Liver (tissue), 9 donors: ENCODE data around the gene PLXNA3. TPM values are rescaled to one million over a fixed set of nuclear protein-coding genes. Genes with fewer than 3 reads are reported as not detected.
"Not testable (repeated sequence)": the region's sequence is repeated elsewhere in the genome, so short reads cannot be mapped to it uniquely, and the experiment has no call there.

Experiments
- DNase-seq: peaks from one replicate; pipeline ENCODE4 v3.0.0-alpha.2; 2017; ENCODE audit warnings: low spot score
- H3K27ac ChIP-seq, 2 donors: one replicate each; pipeline ENCODE4 v1.7.0; 2013; ENCODE audit warnings: inconsistent platforms in 2 of 2, low read length in 2 of 2, control low read depth in 1 of 2, low read depth in 1 of 2, mild to moderate bottlenecking in 1 of 2
- H3K27me3 ChIP-seq, 4 donors: one replicate each; pipeline versions ENCODE4 v1.6.1 to v1.7.0; 2013; ENCODE audit warnings: low read length in 3 of 4, inconsistent platforms in 1 of 4, mild to moderate bottlenecking in 1 of 4, moderate library complexity in 1 of 4; ENCODE audit not compliant: control insufficient read depth in 4 of 4, insufficient read depth in 4 of 4
- H3K36me3 ChIP-seq, 4 donors: one replicate each; pipeline versions ENCODE4 v1.6.1 to v1.7.0; 2013; ENCODE audit warnings: low read length in 3 of 4, mild to moderate bottlenecking in 3 of 4, low read depth in 1 of 4, moderate library complexity in 1 of 4; ENCODE audit not compliant: control insufficient read depth in 4 of 4, insufficient read depth in 3 of 4
- H3K4me1 ChIP-seq, 4 donors: one replicate each; pipeline versions ENCODE4 v1.6.1 to v1.7.0; 2013; ENCODE audit warnings: low read length in 3 of 4, mild to moderate bottlenecking in 3 of 4, moderate library complexity in 1 of 4; ENCODE audit not compliant: control insufficient read depth in 4 of 4, insufficient read depth in 4 of 4
- H3K4me3 ChIP-seq, 3 donors: one replicate each; pipeline versions ENCODE4 v1.6.1 to v1.7.0; 2013; ENCODE audit warnings: low read length in 3 of 3, control low read depth in 1 of 3, low read depth in 1 of 3, mild to moderate bottlenecking in 1 of 3
- H3K9ac ChIP-seq, 2 donors: one replicate each; pipeline ENCODE4 v1.7.0; 2013; ENCODE audit warnings: low read length in 2 of 2, mild to moderate bottlenecking in 2 of 2, moderate library complexity in 2 of 2, control low read depth in 1 of 2, low read depth in 1 of 2
- H3K9me3 ChIP-seq, 4 donors: one replicate each; pipeline versions ENCODE4 v1.6.1 to v1.7.0; 2013; ENCODE audit warnings: low read length in 3 of 4; ENCODE audit not compliant: control insufficient read depth in 4 of 4
- ATF3 ChIP-seq: IDR thresholded peaks from 2 replicates; pipeline ENCODE4 v1.6.1; 2016; ENCODE audit warnings: antibody characterized with exemption
- FOXA1 ChIP-seq: IDR thresholded peaks from 2 replicates; pipeline ENCODE4 v1.6.1; 2016; ENCODE audit warnings: antibody characterized with exemption
- FOXA2 ChIP-seq: IDR thresholded peaks from 2 replicates; pipeline ENCODE4 v1.6.1; 2016; ENCODE audit warnings: antibody characterized with exemption
- GABPA ChIP-seq, 2 donors: IDR thresholded peaks in 1 of 2; conservative IDR thresholded peaks in 1 of 2; 2 replicates each; pipeline ENCODE4 v1.6.1; 2016; ENCODE audit warnings: antibody characterized with exemption in 2 of 2, mild to moderate bottlenecking in 1 of 2, moderate library complexity in 1 of 2
- HNF4A ChIP-seq, 2 donors: conservative IDR thresholded peaks; 2 replicates each; pipeline ENCODE4 v1.6.1; 2016; ENCODE audit warnings: antibody characterized with exemption in 2 of 2, mild to moderate bottlenecking in 2 of 2
- HNF4G ChIP-seq: IDR thresholded peaks from 2 replicates; pipeline ENCODE4 v1.6.1; 2016; ENCODE audit warnings: antibody characterized with exemption
- MAX ChIP-seq: IDR thresholded peaks from 2 replicates; pipeline ENCODE4 v1.6.1; 2016; ENCODE audit warnings: antibody characterized with exemption
- RAD21 ChIP-seq, 2 donors: IDR thresholded peaks; 2 replicates each; pipeline ENCODE4 v1.6.1; 2016; ENCODE audit warnings: antibody characterized with exemption in 2 of 2, mild to moderate bottlenecking in 2 of 2
- REST ChIP-seq: IDR thresholded peaks from 2 replicates; pipeline ENCODE4 v1.6.1; 2016; ENCODE audit warnings: antibody characterized with exemption, mild to moderate bottlenecking
- SP1 ChIP-seq: IDR thresholded peaks from 2 replicates; pipeline ENCODE4 v1.6.1; 2018; ENCODE audit warnings: antibody characterized with exemption, mild to moderate bottlenecking
- TAF1 ChIP-seq: conservative IDR thresholded peaks from 2 replicates; pipeline ENCODE4 v1.6.1; 2016; ENCODE audit warnings: antibody characterized with exemption, mild to moderate bottlenecking
- YY1 ChIP-seq: IDR thresholded peaks from 2 replicates; pipeline ENCODE4 v1.6.1; 2016; ENCODE audit warnings: antibody characterized with exemption, mild to moderate bottlenecking
- WGBS: extraction: QIAGEN DNeasy Blood & Tissue Kit; methylation state at CpG from one replicate; pipeline ENCODE4 v1.1.7; 2013; 5-methylcytosine and 5-hydroxymethylcytosine counted together
- polyA plus RNA-seq, 2 donors: library from polyadenylated mRNA; stranded (reverse) in 1 of 2; unstranded in 1 of 2; fragments of 200-250 nt in 1 of 2; fragments of >200 nt in 1 of 2; fragmentation: Nextera tagmentation in 1 of 2; extraction: Ambion mirVana in 1 of 2; gene quantifications; one replicate each; pipeline versions ENCODE4 v1.2.1 to v1.2.3, GENCODE V29; 2013 to 2015
- total RNA-seq, 2 donors: library from RNA; depleted of rRNA; stranded (reverse); fragments of >200 nt; gene quantifications; one replicate each; pipeline ENCODE4 v1.2.3, GENCODE V29; 2014
- TF ChIP-seq, protein P1 (sequence below): IDR thresholded peaks from 2 replicates; pipeline ENCODE4 v1.6.1; 2016; ENCODE audit warnings: antibody characterized with exemption
- donor health status: healthy.
- donor health status: healthy.
- donor health status: healthy.
- donor health status: healthy.
- donor health status: healthy.

Gene PLXNA3
- total and polyA plus RNA-seq, 4 donors, result 1.1 to 1.7 (median 1.5) TPM

DNA sequence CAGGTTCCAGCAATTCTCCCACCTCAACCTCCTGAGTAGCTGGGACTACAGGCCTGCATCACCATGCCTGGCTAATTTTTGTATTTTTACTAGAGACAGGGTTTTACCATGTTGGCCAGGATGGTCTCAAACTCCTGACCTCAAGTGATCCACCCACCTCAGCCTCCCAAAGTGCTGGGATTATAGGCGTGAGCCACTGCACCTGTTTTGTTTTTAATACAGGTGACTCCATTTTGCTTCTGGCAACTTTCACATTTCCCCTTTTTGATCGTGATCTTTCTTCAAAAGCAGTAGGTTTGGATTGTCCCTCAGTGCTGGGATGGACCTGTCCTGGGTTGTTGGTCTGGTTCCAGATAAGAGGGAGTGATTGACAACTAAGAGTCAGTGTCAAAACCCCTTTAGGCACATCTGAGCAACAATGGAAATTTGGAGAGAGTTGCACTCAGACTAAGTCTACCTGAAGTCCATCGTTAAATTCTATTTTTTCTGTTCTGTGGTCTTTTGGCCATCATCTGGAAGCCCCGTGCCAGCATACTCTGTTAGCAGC lies 38.6 kb downstream of the PLXNA3 start:
- not testable (repeated sequence) for H3K27me3 ChIP-seq, DNase-seq, H3K36me3 ChIP-seq, H3K4me3 ChIP-seq, H3K9ac ChIP-seq, H3K27ac ChIP-seq, H3K4me1 ChIP-seq, H3K9me3 ChIP-seq
- 94% methylated on average over 4 of the region's 4 CpGs for WGBS

DNA sequence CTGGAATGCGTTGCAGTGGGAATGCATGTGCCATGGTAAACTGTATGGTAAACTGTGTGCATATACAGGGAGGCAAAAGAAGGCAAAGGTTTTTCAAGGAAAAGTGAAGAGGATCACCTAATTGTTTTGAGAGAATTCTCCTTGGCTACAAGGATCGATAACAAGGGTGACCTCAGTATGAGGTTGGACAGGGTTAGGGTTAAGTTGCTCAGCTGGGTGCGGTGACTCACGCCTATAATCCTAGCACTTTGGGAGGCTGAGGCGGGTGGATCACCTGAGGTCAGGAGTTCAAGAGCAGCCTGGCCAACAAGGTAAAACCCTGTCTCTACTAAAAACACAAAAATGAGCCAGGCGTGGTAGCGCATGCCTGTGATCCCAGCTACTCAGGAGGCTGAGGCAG lies 43.3 kb downstream of the PLXNA3 start:
- 91% methylated on average over 7 of the region's 7 CpGs for WGBS
- H3K9ac ChIP-seq, result not testable (repeated sequence)

DNA sequence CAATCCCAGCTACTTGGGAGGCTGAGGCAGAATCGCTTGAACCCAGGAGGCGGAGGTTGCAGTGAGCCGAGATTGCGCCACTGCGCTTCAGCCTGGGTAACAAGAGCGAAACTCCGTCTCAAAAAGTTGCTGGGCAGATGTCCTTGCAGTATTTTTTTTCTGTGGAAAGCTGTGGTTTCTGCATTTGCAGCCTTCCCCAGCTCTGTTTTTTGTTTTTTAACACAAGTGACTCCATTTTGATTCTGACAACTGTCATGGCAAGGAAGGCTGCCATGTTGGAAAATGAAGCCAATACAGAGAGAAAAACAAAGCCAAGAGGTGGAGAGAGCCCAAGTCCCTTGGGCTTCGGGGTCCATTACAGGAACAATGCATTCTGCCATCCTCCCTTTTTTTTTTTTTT lies 44.0 kb downstream of the PLXNA3 start:
- TF ChIP-seq, protein P1, sequence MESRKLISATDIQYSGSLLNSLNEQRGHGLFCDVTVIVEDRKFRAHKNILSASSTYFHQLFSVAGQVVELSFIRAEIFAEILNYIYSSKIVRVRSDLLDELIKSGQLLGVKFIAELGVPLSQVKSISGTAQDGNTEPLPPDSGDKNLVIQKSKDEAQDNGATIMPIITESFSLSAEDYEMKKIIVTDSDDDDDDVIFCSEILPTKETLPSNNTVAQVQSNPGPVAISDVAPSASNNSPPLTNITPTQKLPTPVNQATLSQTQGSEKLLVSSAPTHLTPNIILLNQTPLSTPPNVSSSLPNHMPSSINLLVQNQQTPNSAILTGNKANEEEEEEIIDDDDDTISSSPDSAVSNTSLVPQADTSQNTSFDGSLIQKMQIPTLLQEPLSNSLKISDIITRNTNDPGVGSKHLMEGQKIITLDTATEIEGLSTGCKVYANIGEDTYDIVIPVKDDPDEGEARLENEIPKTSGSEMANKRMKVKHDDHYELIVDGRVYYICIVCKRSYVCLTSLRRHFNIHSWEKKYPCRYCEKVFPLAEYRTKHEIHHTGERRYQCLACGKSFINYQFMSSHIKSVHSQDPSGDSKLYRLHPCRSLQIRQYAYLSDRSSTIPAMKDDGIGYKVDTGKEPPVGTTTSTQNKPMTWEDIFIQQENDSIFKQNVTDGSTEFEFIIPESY, result no peak
- TF ChIP-seq GABPA (IDR thresholded peaks at IDR 0.05 in 1 of 2, conservative IDR thresholded peaks at IDR 0.05 in 1 of 2) (no peak), YY1 (no peak), REST (no peak), RAD21 (IDR thresholded peaks at IDR 0.05) (no peak), FOXA2 (no peak), MAX (no peak), HNF4A (conservative IDR thresholded peaks at IDR 0.05) (no peak), TAF1 (no peak), SP1 (no peak), HNF4G (no peak), FOXA1 (no peak), ATF3 (no peak)
- H3K9ac ChIP-seq, result no peak overlapping the region
- H3K4me3 ChIP-seq, result no peak overlapping the region

More for the DNA sequence above, 43.3 kb downstream of the PLXNA3 start:
- H3K36me3 ChIP-seq, H3K27ac ChIP-seq, H3K4me1 ChIP-seq, H3K4me3 ChIP-seq, H3K9me3 ChIP-seq, DNase-seq, H3K27me3 ChIP-seq: not testable (repeated sequence)

More for the DNA sequence above, 44.0 kb downstream of the PLXNA3 start:
- Histone ChIP-seq H3K27me3 (no peaks in the 10 kb centered on the region), H3K36me3 (peaks cover 0 to 14% (median 1%) of the 10 kb centered on the region in 4 donors), H3K9me3 (no peaks in the 10 kb centered on the region), H3K27ac (no peak overlapping the region), H3K4me1 (no peaks in the 10 kb centered on the region)
- no peak for DNase-seq
- 85% methylated on average over 8 of the region's 8 CpGs for WGBS
